NCI-H748 (cell line): ENCODE measurements around the gene CCDC68.

Experiments used
- DNase-seq: peaks from one replicate; lab custom pipeline; 2025; ENCODE audit not compliant: unreplicated experiment; lab: John Stamatoyannopoulos, UW

The CCDC68 gene

DNA sequence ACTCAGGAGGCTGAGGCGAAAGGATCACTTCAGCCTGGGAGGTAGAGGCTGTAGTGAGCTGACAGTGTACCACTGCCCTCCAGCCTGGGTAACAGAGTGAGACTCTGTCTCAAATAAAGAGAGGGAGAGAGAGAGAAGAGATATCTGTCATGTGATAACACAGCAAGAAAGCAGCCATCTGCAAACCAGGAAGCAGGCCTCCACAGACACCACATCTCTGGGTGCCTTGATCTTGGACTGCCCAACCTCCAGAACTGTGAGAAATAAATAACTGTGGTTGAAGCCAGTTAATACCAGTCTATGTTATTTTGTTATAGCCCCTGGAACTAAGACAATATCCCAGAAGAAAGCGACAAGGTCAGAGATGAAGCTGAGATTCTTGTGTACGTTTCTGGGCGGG lies 2.6 kb upstream of the CCDC68 start:
- no peak for DNase-seq

DNA sequence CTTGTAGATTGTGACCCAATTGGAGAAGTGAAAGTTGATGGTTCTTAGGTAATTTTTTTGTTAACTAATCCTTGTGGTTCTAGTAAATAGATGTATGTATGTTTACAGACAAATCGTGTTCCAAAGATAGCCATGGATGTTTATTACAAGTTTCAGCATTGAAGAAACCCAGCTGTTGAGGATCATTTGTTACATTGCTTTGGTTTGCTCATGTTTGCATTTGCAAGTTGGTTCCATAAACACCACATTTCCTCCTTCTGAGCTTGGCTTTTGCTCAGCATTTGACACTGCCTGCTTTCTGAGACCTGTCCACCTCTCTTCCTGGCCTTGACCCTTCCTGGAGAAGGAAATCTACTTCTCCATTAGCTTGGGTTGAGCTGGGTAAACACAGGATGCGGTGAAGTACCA lies 1.8 kb upstream of the CCDC68 start:
- no peak for DNase-seq

DNA sequence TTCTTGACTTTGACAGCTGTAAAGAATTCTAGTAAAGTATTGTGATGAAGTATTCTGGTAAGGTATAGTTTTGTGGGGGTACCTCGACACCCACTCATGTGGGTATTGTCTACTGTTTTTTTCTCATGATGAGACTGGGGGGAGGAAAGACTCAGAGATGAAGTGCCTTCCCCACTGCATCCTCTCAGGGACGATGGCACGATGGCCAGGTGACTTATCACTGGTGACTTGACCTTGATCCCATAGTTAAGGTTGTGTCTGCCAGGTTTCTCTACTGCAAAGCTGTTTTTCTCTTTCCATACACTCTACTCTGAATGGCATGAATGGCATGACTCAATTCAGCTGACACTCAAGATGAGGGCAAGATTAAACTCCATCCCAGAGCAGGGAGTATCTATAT lies 936 bp upstream of the CCDC68 start:
- DNase-seq, result no peak

DNA sequence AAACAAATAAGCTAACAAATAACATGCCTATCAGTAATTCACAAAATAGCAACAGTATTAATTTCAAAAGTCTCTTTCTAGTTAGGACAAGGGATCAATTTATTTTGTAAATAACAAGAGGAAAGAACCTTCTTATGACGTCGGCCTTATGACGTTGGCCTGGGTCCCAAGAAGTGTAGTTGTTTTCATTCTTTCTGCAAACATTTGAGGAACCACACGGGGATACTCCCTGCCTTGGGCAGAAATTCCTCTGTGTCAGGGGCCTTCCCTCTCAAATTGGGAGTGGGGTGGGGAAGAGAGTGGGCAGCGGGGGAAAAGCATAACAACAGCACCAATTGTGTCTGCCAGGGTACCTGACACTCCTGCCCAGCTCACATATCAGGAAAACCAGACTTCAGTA lies 1.3 kb downstream of the CCDC68 start:
- DNase-seq, result no peak

DNA sequence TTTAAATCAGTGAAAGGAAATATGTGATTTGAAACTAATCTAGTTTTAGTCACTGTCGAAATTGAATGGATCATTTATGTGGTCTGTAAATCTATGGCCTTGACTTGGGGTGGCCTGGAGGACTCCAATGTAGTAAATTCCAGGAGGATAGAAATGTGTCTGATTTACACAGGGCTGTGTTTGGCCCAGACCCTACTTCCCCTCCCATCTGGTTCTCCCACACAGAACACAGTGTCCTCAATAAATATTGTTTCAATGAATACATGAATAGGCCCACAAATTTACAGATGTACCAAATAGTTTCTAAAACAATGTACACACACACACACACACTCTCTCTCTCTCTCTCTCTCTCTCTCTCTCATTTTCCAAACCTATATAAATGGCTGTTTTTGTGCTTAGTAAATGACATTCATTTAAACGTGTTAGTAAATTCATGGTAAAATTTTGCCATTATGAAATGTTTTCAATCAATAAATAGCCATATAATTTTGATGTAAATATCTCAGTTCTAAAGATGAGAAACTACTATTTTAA lies 1.9 kb downstream of the CCDC68 start:
- DNase-seq, result no peak

DNA sequence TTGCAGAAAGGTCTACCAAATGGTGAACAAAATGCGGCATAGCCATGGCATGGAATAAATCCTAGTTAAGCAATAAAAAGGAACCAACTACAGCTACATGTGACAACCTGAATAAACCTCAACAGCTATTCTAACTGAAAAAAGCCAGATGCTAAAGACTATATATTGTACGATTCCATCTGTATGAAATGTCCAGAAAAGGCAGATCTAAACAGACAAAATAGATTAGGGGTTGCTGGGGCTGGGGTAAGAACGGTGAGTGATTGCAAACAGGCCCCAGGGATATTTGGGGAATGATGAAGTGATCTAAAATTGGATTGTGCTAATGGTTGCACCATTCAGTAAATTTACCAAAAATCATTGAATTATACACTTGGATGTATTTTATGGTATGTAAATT lies 2.8 kb downstream of the CCDC68 start:
- DNase-seq, result no peak

DNA sequence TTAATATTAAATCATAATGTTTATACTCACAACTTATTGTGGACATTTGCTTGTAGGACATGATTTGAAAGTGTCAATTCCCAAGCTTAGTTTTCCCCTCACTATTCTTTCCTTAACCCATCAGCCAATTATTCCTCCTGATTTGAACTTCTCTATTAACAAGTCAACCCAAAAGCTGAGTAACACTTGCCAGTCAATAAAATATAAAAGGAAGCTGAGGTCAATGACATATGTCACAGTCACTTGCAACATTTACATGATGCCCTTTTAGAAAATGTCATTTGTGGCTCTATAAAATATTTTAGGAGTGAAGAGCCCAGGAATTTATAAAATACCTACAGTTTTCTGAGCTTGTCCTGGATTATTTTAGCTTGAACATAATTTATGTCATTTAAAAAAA lies 7.2 kb downstream of the CCDC68 start:
- DNase-seq, result no peak

DNA sequence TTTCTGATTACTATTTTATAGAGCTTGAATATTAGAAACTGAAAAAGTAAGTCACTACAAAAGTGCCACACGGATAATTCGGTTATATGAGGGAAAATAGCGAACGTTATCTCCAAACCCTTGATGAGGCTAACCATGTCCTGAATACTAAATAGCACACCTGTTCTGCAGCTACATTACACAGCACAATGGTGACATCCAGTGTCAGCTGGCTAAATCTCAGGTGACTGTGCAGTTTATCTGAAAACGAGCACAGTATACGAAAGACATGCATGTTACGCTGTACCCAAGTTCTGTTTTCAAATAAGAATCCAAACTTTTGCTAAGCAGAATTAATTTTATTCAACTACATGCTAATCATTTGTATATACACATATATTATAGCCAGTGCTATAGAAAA lies 9.0 kb downstream of the CCDC68 start:
- peak; percentile 64 for DNase-seq

DNA sequence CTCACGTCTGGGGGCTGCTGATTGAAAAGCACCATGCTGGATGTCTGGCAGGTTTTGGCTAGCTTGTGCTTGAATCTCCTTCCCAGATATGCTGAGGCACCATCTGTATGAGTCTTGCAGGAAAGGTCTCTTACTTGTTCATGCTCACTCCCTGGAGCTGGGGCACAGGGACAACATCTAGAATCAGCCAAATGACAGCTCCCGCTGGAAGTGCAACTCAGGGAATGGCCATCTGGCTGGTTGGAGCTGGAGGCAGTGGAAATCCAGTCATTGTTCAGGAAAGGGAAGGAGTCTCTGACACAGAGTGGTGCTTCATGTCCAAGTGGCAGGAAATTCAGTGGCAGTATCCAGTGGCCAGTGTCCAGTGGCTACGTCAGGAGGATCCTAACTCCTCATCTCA lies 9.7 kb downstream of the CCDC68 start:
- no peak for DNase-seq

DNA sequence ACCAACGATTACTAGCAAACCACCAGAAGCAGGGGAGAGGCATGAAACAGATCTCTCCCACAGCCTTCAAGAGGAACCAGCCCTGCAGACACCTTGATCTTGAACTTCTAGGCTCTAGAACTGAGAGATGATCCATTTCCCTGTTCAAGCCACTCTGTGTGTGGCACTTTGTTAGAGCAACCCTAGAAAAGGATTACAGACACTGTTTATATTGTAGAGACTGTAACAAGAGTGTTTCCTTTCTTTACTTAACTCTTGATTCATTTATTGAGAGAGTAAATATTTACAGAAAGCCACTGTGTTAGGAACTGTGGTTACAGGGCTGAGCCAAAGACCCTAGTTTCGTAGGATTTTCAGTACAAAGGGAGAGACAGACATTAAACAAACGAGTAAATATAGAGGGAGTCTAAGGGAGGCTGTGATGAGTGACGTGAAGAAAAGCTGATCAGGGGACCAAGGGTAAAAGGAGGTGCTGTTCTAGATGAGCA lies 10.9 kb downstream of the CCDC68 start:
- DNase-seq, result peak; percentile 78

DNA sequence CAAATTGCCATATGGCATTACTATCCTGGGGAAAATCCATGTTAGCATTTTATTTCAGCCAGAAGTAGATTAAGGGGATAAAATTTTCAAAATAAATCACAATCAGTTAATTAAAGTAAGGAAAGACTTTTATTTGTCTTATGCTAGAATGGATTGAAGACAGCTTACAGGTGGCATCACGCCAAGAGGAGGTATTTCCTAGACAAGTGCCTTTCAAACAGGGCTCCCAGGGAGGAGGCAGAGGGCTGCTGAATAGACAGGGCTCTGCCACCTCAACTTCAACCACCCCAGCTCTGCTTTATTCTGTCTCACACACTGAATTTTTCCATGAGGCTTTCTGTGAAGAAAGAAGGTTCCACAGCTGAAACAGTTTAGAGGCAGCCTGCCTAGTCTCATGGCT lies 12.2 kb downstream of the CCDC68 start:
- peak; percentile 41 for DNase-seq

DNA sequence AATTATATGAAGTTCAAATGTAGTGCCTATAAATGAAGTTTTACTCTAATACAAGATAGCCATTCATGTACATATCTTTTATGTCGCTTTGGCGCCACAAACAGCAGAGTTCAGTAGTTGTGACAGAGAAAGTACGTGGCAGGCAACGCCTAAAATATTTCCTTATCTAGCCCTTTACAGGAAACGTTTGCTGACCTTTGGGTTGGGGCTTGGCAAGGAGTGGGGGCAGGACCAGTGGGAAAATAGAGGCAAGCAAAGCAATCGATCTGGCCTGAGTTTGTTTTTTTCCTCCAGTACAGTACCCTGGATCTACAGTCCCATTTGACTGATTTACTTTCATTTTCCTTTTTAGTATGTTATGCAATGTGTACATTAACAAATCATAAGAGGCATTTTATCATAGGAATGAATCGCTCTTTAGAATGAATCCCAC lies 13.1 kb downstream of the CCDC68 start:
- no peak for DNase-seq

DNA sequence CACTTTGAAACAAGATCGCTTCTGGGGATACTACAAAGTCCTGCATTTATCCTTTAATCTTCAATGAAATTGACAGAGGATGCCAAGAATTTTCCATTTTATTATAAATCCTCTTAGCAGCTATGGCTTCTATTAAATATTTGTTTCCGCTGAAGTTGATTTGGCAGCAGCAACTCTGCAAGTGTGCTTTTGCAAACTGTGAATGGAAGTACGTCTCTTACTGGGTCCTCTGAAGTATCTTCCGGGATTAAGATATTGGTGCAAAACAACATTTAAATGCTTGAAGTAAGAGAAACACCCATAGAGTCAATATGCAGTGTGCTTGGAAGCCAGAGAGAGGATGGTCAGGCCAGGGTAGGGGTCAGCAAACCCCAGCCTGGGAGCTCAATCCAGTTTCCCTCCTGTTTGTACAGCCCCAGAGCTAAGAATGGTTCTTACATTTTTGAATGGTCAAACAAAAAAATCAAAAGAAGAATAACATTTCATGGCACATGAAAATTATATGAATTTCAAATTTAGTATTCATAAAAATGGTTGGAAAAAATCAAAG lies 13.6 kb downstream of the CCDC68 start:
- DNase-seq, result no peak

DNA sequence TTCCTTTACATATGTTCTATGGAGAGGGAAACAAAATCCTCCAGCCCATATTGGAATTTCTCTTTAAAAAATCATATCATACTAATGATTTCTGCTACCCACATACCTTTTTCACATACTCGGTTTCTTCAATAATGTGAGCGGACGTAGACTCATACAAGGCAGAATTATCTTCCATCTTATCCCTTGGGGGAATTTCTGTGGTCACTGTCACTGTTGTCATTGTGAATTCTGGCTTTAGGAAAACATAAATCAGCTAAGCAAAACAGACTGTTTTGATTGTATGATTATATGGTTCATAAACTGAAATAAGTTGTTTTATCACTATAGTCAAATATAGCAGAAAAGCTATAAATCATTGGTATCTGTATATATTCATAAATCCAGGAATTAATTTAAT lies 16.7 kb downstream of the CCDC68 start:
- DNase-seq, result no peak

DNA sequence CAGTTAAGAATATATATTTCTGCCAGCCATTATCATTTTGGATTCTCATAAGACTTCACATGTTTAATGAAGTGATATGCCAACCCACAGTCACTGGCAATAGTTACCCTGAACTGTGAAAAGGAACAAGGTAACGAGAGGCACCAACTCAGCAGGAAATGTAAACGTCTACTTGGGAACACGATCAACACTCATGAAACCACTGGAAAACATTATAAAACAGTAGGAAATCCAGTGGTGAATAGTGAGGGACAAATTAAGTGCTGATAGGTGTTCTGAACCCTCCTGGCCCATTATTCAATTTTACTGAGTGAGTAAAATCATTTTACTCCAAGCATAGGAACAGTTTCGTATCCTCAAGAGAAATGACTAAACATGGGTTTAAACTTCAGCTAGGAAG lies 17.1 kb downstream of the CCDC68 start:
- no peak for DNase-seq

DNA sequence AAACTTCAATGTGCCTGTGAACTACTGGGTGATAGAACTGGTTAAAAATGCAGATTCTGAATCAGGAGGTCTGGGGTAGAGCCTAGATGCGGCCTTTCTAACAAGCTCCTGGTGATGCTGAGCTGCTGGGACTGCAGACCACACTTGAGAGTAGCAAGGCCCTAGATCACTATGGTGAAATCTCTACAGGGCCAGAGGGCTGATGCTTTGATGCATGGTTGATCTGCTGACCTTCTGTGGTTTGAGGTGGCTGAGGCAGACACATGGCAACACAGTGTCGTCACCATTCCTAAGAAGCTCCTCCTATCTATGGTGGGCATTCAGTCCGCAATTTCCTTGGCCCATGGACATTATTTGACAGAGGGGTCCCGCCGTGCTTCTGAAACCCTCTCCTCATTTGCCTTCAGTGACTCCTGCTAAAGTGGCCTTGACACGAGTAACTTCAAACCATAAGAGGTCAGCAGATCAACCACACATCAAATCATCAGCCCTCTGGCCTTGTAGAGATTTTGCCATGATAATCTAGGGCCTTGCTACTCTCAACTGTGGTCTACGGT lies 19.8 kb downstream of the CCDC68 start:
- no peak for DNase-seq

DNA sequence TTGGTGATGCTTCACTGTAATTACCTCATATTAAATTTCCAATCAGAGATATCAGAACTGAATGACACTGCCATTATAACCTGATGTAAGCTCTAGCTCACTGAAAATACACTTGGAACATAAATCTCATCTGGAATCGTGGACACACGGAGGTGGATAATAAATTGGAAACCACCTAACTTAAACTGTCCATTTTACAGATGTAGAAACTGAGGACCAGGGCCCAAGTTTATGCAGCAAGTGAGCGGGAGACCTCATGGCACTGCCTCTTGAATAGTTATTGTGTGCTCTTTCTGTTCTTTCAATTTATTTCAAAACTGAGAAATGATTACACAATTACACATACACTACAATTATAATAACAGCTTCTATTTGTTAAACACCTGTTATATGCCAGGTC lies 20.8 kb downstream of the CCDC68 start:
- no peak for DNase-seq

DNA sequence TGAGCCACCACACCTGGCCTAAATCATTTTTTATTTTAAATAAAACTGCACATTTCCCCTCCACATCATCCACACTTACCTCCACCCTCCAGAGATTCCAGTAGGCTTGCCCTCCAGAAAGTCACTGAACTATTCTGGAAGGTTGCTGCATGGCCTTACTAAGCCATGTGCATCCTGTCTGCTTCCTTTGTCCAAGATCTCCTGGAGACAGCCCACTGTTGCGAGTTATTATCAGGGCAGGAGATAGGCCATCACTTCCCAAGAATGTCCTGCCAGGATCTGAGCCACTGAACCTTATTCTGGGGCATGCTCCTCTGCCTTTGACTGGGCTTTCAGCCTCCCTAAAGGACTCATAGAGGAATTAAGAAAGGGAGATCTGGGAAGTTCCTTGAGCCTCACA lies 26.8 kb downstream of the CCDC68 start:
- DNase-seq, result no peak

DNA sequence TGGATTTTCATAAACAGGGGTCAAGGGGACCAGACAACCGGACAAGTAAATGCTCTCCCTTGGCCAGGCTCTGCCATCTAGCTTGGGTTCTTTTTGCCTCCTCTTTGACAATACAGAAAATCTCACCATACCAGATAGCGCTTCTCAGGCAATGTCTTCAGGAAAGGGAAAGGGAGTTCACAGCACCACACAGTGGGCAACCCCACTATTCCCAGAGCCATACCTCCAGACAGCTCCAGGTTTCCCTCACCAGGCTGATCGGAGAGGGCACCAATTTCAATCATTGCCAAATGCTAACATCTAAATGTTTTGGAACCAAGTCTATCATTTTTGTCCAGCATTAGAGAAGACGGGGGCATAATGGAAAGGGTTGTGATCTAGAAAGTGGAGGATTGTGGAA lies 28.1 kb downstream of the CCDC68 start:
- no peak for DNase-seq

DNA sequence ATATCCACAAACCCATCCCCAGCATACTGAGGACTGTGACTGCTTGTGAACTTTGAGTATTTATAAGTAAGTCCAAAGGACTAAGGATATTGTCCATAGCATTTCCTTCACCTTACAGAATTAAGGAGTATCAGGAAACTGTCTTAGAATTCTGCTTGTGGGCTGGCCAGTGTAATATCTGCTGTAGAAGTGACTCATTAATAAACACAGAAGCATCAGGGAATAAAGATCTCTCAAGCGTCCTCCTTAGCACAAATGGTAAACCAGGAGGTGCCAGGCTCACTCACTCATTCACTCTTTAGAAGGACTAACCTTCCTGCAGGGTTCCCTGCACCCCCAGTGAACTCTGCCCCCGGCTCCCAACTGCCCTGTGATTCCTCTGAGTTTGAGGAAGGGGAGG lies 31.0 kb downstream of the CCDC68 start:
- DNase-seq, result no peak

DNA sequence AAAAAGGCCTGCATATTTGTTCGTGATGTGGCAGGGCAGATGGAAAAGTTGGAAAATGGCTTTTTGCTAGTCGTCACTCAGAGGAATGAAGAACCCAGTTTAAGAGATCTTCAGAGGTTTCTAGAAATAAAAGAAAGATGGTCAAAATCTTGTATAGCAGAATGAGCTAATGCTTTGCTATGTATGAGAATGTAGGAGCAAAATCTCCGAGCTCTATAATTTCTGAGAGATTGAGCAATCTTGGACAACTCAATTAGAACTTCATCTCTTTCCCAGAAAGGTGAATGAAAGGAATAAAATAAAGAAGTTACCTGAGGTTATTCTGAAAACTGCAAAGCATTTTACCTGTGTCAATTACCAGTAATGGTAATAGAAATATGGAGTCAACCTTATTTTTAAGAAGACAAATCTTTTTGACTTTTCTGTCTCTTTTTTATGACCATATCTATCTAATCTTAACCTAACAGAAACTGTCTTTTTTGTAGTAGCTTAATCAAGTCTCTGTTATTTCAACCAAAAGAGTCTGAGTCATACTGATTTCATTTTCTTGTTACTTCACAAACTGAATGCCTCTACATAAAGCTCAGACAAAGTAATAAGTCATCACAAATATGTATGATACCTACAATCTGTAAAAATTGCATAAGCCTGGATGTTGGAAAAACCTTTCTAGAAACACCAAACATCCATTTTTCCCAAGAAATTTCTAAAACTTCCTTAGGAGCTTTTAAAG lies 32.5 kb downstream of the CCDC68 start:
- DNase-seq, result no peak

DNA sequence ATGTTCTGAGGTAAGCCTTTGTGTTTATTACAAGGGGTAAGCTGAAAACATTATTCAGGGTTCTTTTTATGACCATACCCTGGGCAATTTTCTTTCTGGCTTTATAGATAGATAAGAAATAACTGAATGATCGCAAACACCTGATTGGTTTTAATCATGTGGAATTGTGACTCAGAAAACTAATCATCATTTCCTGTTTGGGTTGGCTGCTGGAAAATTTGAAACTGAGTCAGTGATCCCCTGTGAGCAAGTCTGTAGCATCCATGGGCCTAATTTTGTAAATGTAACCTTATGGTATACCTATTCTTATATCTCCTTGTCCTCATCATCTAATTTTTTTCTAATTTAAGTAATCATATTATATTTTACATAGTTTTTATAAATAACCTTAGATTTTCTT lies 34.3 kb downstream of the CCDC68 start:
- DNase-seq, result no peak
